Muscle of back (tissue), 13 donors: ENCODE results near the gene CSF3. TPM values are rescaled to one million over a fixed set of nuclear protein-coding genes. Genes with fewer than 3 reads are reported as not detected.

ENCODE experiments used
- DNase-seq, 3 donors: peaks; one replicate each; pipeline versions ENCODE4 v3.0.0 to v3.0.0-alpha.2; 2013
- long read RNA-seq, 9 donors: transcript quantifications; one replicate each; lab custom pipeline, GENCODE V29; 2026
- polyA plus RNA-seq, 10 donors: library from polyadenylated mRNA; unstranded; fragments of 120-200 nt; gene quantifications; one replicate each; pipeline ENCODE4 v1.2.1, GENCODE V29; 2013; ENCODE audit not compliant: insufficient read length in 10 of 10

CSF3 gene, protein sequence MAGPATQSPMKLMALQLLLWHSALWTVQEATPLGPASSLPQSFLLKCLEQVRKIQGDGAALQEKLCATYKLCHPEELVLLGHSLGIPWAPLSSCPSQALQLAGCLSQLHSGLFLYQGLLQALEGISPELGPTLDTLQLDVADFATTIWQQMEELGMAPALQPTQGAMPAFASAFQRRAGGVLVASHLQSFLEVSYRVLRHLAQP
- polyA plus RNA-seq: under 1 TPM in 3 of 10 donors, not detected in 7; 0.17 to 0.25 (median 0.21) TPM
- long read RNA-seq, donor 1, partial matches to known transcripts: 7 of 7 reads
- long read RNA-seq, donor 1, other reads (novel, unspliced or antisense): 0 of 7 reads
- long read RNA-seq, donor 2: 0 reads
- long read RNA-seq, donor 3: 0 reads
- long read RNA-seq, donor 4: 0 reads
- long read RNA-seq, donor 5: 0 reads
- long read RNA-seq, donor 6: 0 reads
- long read RNA-seq, donor 7: 0 reads
- long read RNA-seq, donor 8: 0 reads
- long read RNA-seq, donor 9: 0 reads

DNA sequence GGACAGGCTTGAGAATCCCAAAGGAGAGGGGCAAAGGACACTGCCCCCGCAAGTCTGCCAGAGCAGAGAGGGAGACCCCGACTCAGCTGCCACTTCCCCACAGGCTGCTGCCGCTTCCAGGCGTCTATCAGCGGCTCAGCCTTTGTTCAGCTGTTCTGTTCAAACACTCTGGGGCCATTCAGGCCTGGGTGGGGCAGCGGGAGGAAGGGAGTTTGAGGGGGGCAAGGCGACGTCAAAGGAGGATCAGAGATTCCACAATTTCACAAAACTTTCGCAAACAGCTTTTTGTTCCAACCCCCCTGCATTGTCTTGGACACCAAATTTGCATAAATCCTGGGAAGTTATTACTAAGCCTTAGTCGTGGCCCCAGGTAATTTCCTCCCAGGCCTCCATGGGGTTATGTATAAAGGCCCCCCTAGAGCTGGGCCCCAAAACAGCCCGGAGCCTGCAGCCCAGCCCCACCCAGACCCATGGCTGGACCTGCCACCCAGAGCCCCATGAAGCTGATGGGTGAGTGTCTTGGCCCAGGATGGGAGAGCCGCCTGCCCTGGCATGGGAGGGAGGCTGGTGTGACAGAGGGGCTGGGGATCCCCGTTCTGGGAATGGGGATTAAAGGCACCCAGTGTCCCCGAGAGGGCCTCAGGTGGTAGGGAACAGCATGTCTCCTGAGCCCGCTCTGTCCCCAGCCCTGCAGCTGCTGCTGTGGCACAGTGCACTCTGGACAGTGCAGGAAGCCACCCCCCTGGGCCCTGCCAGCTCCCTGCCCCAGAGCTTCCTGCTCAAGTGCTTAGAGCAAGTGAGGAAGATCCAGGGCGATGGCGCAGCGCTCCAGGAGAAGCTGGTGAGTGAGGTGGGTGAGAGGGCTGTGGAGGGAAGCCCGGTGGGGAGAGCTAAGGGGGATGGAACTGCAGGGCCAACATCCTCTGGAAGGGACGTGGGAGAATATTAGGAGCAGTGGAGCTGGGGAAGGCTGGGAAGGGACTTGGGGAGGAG, at the start of gene CSF3:
Gene CSF3, plus strand, starts transcription at position 436 of the 993 bp plus-strand sequence. Its CDS starts 35 bp downstream, at position 471.
- no peak for DNase-seq

DNA sequence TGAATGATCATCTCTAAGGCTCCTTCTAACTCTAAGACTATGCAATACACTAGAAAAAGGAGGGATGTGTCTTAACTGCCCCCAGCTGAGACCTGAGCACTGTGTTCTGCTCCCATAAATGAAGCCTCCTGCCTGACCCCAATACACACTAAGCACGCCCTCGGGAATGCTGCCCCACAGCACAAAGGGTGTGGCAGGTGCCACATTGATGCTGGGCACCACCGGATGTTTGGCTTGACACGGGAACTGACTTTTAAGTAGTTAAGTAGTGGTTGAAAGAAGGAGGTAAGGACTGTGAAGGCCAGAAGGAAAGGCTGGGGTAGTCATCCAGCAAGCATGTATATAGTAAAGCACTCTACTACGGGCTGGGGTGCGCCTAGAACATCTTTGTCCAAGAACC, 48.5 kb upstream of the CSF3 start:
- no peak for DNase-seq

DNA sequence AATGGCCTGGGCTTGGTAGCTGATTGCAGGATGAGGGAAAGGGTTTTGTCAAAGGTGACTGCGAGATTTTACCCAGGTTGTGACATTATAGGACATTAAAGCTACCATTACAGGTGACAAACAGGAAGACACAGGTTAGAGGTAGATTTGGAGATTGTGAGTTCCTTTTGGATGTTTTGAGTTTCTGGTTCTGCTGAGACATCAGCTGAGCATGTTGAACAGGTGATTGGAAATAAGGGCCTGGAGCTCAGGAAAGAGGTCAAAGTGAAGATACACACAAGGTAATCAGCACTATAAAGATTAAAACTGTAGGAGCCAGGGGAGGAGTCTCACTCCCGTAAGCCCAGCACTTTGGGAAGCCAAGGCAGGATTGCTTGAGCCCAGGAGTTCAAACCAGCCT, 46.5 kb upstream of the CSF3 start:
- DNase-seq: no peak

DNA sequence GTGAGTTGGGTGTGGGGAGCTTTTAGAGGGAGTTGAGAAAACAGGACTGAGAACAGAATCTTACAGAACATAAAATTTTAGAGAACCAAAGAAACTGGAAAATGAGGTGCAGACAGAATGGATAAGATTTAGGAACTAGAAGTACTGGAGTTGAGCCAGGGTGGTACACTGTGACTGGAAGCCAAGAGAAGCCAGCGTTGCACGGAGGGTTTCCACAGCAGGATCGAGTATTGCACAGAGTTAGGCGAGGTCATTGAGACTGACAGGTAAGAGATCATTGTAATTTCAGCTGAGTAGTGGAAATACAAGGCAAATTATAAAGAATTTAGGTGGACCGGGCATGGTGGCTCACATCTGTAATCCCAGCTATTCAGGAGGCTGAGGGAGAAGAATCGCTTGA, 45.9 kb upstream of the CSF3 start:
- DNase-seq: no peak

DNA sequence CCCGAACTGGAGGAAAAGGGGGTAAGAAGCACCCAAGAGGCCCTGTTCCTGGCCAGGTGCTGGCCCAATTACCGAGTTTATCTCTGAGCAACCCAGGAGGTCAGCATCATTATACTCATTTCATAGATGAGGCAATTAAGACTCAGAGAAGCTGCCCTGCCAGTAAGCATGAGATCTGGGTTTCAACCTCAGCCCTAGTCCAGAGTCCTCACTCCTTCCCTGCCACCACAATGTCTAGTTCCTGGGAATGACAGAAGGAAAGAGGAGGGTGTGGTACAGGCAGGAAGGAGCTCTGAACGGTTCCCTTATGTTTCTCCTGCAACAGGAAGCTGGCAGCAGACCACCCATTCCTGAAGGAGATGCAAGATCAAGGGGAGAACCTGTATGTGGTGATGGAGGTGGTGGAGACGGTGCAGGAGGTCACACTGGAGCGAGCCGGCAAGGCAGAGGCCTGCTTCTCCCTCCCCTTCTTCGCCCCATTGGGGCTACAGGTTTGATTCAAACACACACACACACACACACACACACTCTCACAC, 45.0 kb upstream of the CSF3 start:
- DNase-seq: no peak

DNA sequence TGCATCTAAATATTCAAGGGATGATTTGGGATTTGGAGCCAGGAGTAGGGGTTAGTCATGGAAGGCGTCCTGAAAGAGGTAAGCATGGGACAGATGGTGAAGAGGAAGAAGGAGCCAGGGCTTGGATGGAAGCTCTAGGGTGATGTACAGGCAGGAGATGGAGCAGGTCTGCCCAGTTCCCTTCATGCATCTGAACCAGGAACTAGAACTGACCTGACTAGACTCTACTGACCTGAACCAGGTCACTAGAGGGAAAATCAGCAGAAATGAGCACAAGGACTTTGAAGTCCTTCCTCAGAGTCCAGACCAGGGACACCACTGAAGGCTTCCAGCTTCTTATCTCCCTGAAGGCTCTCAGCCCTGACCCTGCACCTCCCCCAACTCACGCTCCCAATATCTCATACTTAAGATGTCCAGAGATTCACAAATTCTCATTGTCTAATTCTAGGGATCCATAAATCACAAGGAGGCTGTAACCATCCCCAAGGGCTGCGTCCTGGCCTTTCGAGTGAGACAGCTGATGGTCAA, 44.1 kb upstream of the CSF3 start:
- no peak for DNase-seq

DNA sequence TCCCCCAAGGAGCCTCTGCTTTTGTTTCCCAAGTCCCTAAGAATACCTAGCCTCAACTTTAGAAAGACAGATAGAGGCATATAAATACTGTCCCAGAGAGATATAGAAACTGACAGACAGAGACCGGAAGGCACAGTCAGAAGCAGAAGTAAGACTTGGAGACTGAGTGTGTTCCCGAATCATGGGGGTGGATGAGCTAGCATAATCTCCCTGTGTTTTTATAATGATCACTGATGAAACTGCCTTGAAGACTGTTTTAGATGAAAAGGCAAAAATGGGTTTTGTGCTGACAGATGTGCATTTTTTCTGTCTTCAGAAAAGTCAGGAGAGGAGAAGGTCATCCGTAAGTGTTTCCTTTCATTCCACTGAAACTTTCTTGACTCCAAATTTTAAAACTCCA, 43.0 kb upstream of the CSF3 start:
- DNase-seq: no peak

DNA sequence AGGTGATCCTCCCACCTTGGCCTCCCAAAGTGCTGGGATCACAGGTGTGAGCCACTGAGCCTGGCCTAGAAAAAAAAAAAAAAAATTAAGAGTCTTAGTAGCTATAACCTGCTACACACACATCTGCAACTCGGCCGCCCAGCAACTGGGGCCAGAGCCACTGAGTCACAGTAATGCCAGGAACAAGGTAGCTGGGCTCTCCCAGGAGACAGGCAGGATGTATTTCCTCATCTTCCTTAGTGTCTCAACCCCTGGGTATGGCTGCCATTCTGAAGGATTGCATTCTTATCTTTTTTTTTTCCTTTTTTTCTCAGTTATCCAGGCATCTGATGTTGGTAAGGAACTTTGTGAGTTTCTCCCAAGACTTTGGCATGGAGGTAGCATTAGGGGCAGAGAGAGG, 41.7 kb upstream of the CSF3 start:
- no peak for DNase-seq

DNA sequence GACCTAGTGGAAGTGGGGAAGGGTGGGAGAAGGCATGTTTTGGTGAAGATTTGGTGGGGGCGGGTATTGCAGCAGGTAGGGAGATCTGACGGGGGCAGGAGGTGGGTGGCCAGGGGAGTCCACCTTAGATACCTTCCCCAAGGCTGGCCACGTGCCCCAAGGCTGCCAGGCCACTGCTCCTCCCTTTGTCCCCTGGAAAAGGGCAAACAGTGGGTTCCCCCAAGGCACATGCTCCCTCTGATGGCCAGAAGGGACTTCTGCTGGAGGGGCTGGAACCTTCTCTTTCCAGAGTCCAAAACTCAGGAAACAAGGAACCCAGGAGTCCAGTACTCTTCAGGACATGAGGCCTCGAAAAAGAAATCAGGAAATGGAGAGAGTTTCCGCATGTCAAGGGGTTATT, 40.8 kb upstream of the CSF3 start:
- no peak for DNase-seq

DNA sequence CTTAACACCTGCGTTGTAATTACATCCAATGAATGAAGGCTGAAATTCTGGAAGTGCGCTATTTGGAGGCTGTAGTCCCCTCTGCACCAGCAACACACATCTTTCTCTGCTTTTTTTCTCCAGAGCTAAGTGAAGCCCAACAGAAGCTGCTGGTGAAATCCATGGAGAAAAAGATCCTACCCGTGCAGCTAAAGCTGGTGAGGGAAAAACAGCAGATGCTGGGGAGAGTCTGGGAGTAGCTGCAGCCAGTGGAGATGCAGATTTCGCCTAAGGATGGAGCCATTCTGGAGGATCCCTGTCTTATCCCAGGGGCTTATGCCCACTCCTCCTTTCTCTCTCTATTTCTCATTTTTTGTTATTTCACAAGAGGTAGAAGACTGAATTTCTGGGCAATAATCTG, 39.4 kb upstream of the CSF3 start:
- DNase-seq: no peak

DNA sequence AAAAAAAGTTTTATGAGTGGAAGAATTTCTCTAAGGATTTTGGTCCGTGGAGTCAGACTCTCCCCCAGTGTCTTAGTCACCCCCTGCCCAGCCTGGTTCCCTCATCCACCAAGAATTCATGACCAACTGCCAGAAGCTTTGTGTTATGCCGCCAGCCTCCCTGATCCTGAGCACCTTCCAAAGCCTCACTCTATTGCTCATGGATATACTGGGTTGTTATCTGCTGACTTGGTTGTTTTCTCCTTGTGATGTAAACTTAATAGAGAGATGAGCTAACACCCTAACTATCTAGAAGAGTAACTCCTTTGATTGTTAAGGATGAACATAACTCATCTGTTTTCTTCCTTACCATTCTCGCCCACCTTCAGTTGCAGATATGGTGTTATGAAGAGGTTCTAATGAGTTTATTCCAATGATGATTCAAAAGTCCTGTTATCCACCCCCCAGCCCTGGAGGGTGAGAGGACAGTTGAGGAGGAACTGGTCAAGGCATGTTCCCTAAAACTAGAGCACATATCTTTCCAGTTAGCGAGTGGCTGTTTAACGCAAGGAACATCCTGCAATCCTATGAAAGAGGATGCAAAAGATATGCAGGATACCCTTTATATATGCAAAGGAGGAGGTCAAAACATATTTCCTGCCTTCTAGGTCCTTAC, 36.1 kb upstream of the CSF3 start:
- DNase-seq: peak in 1 of 3 donors; percentile 68

DNA sequence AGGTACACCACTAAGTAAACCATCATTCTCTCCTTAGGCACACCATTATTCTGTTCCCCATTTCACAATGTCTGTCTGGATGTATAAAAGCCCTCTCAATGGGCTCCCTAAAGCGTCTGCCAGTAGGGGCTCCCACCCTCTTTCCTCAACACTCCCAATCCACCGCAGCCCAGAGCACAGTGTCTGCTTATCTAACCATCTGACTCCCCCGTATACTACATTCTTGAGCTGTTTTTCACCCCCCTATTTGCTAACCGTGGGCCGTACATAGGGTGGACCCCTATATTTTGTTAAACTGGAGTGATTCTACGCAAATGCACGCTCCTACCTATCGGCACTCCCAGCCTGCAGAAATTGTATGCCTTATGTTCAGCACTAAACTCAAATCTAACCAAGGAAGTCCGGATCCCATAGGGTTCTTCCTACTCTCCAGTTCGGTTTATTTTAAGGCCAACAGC, 35.3 kb upstream of the CSF3 start:
- DNase-seq: peak in 1 of 3 donors; percentile 22

DNA sequence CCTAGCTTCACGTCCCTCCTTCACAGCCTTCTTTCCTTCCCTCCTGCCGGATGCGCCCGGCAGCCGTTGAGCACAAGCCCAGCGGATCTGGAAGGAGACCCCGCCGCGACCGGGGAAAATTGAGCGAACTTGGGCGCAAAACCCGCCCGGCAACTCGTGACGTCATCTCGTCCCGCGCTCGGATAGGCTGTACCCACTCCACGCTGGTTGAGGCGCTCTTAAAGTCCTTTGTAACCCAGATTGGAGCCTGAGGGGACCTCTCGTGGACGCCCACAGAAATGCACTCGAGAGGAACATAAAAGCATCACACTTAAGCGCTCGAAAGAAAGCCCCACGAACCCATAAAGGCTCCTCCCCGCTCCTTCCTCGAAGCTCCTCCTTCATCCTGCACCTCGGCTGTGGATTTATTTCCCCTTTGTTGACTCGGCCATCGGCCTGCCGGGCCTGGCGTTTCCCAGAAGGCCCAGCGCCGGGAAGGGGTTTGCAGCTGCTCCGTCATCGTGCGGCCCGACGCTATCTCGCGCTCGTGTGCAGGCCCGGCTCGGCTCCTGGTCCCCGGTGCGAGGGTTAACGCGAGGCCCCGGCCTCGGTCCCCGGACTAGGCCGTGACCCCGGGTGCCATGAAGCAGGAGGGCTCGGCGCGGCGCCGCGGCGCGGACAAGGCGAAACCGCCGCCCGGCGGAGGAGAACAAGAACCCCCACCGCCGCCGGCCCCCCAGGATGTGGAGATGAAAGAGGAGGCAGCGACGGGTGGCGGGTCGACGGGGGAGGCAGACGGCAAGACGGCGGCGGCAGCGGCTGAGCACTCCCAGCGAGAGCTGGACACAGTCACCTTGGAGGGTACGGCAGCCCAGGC, 34.7 kb upstream of the CSF3 start, which contains the start of gene PSMD3:
Gene PSMD3, plus strand, starts transcription at position 457 of the 856 bp plus-strand sequence. Its CDS starts 164 bp downstream, at position 621.
- DNase-seq: peak; percentile 100

DNA sequence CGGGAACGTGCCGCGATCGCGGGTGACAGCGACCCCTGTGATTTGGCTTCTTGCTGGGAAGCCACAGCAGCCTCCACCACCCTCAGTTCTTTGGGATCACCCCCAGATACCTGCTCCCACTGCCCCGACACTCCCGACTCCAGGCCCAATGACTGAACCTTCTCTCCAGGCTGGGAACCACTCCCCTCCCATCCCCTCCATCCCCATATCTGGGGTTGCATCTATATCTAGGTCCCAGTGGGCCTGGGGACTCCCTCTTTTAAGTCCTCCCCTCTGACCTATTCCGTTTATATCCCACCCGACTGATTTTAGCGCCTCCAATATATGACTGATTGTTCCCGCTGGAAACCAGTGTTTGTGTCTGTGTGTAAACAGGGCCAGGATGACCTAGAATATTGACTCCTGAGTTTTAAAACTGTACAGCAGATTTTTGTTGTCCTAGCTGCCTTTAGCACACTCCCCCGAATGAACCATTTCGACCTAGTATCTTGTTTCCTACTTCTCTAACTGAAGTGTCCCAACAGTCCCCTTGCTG, 34.0 kb upstream of the CSF3 start:
- DNase-seq: peak in 2 of 3 donors; percentile 21 to 27

DNA sequence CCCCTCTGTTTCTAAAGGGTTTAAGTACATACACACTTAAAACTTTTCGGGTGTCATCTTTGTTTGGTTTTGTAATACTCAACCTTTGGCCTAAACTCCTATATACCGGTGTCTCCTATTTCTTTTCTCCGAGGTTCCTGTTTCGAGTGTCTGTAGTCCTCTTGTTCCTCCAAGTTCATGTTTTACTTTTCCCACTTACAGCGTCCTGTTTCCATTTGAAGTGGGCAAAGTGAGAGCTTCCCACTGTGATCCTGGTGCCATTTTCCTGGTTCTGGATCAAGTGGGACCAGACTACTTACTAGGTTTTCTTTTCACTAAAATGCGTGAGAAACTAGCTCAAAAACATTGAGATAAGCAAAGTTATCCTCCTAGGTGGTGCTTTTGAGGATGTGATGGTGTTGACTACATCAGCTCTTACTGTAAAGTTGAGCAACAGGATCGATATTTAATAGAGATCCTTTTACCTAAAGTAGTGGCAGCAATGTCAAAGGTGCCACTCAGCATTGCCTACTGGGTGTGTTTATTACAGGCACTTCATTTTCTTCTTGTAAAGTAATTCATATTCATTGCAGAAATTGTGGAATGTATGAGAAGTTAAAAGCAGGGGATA, 33.4 kb upstream of the CSF3 start:
- no peak for DNase-seq

DNA sequence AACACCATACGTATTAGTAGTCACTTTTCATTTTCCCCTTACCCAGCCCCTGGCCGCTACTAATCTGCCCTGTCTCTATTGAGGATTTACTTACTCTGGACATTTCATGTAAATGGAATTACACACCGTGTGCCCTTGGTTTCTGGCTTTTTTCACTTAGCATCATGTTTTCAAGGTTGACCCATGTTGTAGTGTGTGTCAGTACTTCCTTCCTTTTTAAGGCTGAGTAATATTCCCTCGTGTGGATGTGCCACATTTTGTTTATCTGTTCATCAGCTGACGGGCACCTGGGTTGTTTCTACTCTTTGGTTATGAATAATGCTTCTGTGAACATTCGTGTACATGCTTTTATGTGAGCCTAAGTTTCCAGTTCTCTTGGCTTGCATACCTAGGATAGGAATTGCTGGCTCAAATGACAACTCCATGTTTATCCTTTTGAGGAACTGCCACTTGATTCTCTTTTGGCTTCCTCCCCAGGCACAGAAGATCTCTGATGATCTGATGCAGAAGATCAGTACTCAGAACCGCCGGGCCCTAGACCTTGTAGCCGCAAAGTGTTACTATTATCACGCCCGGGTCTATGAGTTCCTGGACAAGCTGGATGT, 26.9 kb upstream of the CSF3 start:
- DNase-seq: no peak

DNA sequence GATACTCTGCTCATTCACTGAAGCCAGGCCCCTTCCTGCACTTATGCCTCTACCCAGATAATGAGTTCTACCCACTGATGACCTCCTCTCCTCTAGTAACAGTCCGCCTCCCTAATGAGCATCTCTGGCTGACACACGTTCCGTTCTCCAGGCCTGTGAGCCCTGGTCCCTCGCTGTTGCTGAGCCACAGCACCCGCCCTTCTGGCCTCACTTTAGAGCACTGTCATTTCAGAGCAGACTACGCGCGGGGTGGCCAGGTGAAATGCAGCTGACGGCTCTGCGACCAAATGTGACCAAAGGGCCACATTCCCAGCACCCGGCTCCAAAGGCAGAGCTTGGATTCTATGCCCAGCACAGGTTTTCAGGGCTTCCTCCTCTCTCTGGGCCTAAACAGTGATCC, 20.8 kb upstream of the CSF3 start:
- DNase-seq: no peak

DNA sequence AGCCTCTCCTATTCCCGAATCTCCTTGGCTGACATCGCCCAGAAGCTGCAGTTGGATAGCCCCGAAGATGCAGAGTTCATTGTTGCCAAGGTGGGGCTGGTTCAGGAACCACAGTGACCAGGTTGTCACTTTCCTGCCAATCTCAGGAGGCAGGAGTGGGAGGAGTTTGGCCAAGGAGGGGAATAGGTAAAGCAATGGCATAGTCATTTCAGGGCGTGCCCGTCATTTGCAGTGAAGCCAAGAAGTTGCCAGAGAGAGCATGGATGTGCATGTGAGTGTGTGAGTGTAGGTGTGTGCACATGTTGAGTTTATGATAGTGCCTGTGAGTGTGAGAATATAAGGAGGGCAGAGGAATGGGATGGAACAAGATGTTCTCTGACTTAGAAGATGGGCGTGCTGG, 19.8 kb upstream of the CSF3 start:
- DNase-seq: no peak

DNA sequence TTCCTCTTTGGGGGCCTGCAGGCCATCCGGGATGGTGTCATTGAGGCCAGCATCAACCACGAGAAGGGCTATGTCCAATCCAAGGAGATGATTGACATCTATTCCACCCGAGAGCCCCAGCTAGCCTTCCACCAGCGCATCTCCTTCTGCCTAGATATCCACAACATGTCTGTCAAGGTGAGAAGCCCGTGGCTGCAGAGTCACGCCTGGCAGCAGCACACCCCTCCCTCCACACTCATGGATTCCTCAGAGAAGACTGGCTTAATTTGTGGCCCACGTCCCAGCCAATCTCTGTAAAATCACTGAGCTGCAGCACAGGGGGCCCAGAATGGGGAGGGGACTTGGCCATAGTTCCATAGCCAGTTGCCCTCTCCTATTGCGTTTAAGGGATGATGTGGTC, 19.1 kb upstream of the CSF3 start:
- DNase-seq: no peak
